HepG2 (cell line): Measurements from ENCODE around the gene ELMOD3. TPM values are rescaled to one million over a fixed set of nuclear protein-coding genes. Genes with fewer than 3 reads are reported as not detected.

ENCODE experiments used
- ATAC-seq: fragments of 200-7000 bp; cut with Tn5 transposase; 3 replicates; pipeline ENCODE4 v1.9.1; 2020; ENCODE audit warnings: mild to moderate bottlenecking, moderate library complexity
- BruUV-seq: library from RNA; stranded (reverse); fragments of 400-500 nt; replicated peaks from 2 replicates; lab custom pipeline; 2021; lab: Mats Ljungman, UMichigan
- CTCF ChIA-PET: fragments of 300-600 bp; formaldehyde crosslinking; extraction: SDS; loops from one replicate; lab custom pipeline; 2021; ENCODE audit warnings: low total read pairs, inconsistent platforms, low intra/inter-chr PET ratio; lab: Yijun Ruan, JAX
- POLR2A ChIA-PET: fragments of 350-600 bp; sonication (Branson Sonifier 250); formaldehyde crosslinking; loops from one replicate; lab custom pipeline; 2020; ENCODE audit warnings: antibody characterized with exemption, inconsistent platforms; lab: Yijun Ruan, JAX
- DNase-seq: peaks from one replicate; pipeline ENCODE4 v3.0.0-alpha.2; 2015; ENCODE audit warnings: low spot score
- FAIRE-seq: peaks from 3 replicates; lab custom pipeline; 2011; peaks lifted over from hg19 to GRCh38; lab: Jason Lieb, UNC
- H2AFZ ChIP-seq: one replicate; pipeline ENCODE4 v1.6.1; 2011; ENCODE audit warnings: low read length, inconsistent platforms
- H3K27ac ChIP-seq: fragments of 300-600 bp; 3 replicates; pipeline ENCODE4 v1.8.0; 2011; ENCODE audit warnings: mixed run types, mild to moderate bottlenecking, mixed read lengths, low read length, inconsistent platforms; ENCODE audit not compliant: insufficient read depth; ENCODE audit errors: extremely low read length
- H3K27me3 ChIP-seq, 2 experiments: fragments of 200-600 bp in 1 of 2; 2 replicates in 1 of 2; 3 replicates in 1 of 2; pipeline versions ENCODE4 v1.6.0 to v1.8.0; 2011; ENCODE audit warnings: low read length in 2 of 2, mild to moderate bottlenecking in 2 of 2, moderate library complexity in 2 of 2, inconsistent platforms in 1 of 2; ENCODE audit not compliant: insufficient read depth in 2 of 2, control insufficient read depth in 1 of 2
- H3K36me3 ChIP-seq, 2 experiments: fragments of 200-600 bp in 1 of 2; replicated peaks in 1 of 2; 2 replicates in 1 of 2; 3 replicates in 1 of 2; pipeline versions ENCODE4 v1.5.1 to v1.8.0; 2011; ENCODE audit warnings: low read length in 2 of 2, inconsistent platforms in 1 of 2; ENCODE audit not compliant: insufficient read depth in 2 of 2, control insufficient read depth in 1 of 2
- H3K4me1 ChIP-seq: 2 replicates; pipeline ENCODE4 v1.5.1; 2012; ENCODE audit warnings: low read length, inconsistent platforms; ENCODE audit not compliant: insufficient read depth
- H3K4me2 ChIP-seq: 2 replicates; pipeline ENCODE4 v1.6.0; 2011; ENCODE audit warnings: low read depth, low read length, inconsistent platforms
- H3K4me3 ChIP-seq, 3 experiments: fragments of 200-600 bp in 1 of 3; sonication (generic), shearing (Covaris generic) in 1 of 3; replicated peaks in 1 of 3; 2 replicates each; pipeline ENCODE4 v1.5.1; 2011 to 2016; ENCODE audit warnings: low read length in 3 of 3, inconsistent platforms in 2 of 3, low read depth in 2 of 3, mild to moderate bottlenecking in 2 of 3, control low read depth in 1 of 3, mixed read lengths in 1 of 3; ENCODE audit not compliant: insufficient read depth in 1 of 3
- H3K79me2 ChIP-seq: one replicate; pipeline ENCODE4 v1.6.1; 2011; ENCODE audit warnings: low read length, inconsistent platforms; ENCODE audit not compliant: insufficient read depth
- H3K9ac ChIP-seq: 2 replicates; pipeline ENCODE4 v1.6.0; 2011; ENCODE audit warnings: mild to moderate bottlenecking, low read depth, low read length, inconsistent platforms; ENCODE audit not compliant: insufficient read depth
- H3K9me3 ChIP-seq: 2 replicates; pipeline ENCODE4 v1.5.1; 2012; ENCODE audit warnings: mild to moderate bottlenecking, low read length
- H4K20me1 ChIP-seq: 2 replicates; pipeline ENCODE4 v1.6.0; 2011; ENCODE audit warnings: inconsistent platforms, mild to moderate bottlenecking, low read length, moderate library complexity; ENCODE audit not compliant: insufficient read depth
- CC2D1A ChIP-seq: sonication (generic); formaldehyde crosslinking; IDR thresholded peaks from 2 replicates; pipeline ENCODE4 v1.8.1; 2023; ENCODE audit warnings: mild to moderate bottlenecking, missing genetic modification reagents
- GABPB1 ChIP-seq: IDR thresholded peaks from 2 replicates; pipeline ENCODE4 v1.6.1; 2016; ENCODE audit warnings: mild to moderate bottlenecking, missing genetic modification reagents, moderate library complexity, missing compliant biosample characterization
- GTF3A ChIP-seq: sonication (generic); formaldehyde crosslinking; conservative IDR thresholded peaks from 2 replicates; pipeline ENCODE4 v1.4.0; 2020; ENCODE audit warnings: mild to moderate bottlenecking, missing genetic modification reagents
- KLF13 ChIP-seq: sonication (generic); formaldehyde crosslinking; IDR thresholded peaks from 2 replicates; pipeline ENCODE4 v1.4.0; 2020; ENCODE audit warnings: mild to moderate bottlenecking, missing genetic modification reagents
- LCORL ChIP-seq, 2 experiments: fragments of 450-650 bp in 1 of 2; sonication (generic) in 1 of 2; formaldehyde crosslinking in 1 of 2; IDR thresholded peaks; 2 replicates each; pipeline versions ENCODE4 v1.5.0 to v1.6.1; 2017 to 2020; ENCODE audit warnings: antibody characterized with exemption in 1 of 2, missing genetic modification reagents in 1 of 2
- MAZ ChIP-seq, 2 experiments: sonication (generic) in 1 of 2; formaldehyde crosslinking in 1 of 2; IDR thresholded peaks; 2 replicates each; pipeline versions ENCODE4 v1.5.0 to v1.6.1; 2012 to 2020; ENCODE audit warnings: low read depth in 2 of 2, mild to moderate bottlenecking in 2 of 2, borderline replicate concordance in 1 of 2, improper control_type of control experiment in 1 of 2, low read length in 1 of 2, missing genetic modification reagents in 1 of 2, moderate library complexity in 1 of 2
- MIXL1 ChIP-seq: IDR thresholded peaks from 2 replicates; pipeline ENCODE4 v1.6.1; 2016
- NRL ChIP-seq: sonication (generic); formaldehyde crosslinking; IDR thresholded peaks from 2 replicates; pipeline ENCODE4 v1.5.0; 2020; ENCODE audit warnings: missing genetic modification reagents, mild to moderate bottlenecking, moderate library complexity, borderline replicate concordance
- PAX8 ChIP-seq: sonication (generic); formaldehyde crosslinking; IDR thresholded peaks from 2 replicates; pipeline ENCODE4 v1.8.0; 2022; ENCODE audit warnings: mild to moderate bottlenecking, missing genetic modification reagents, borderline replicate concordance
- PHF20 ChIP-seq: sonication (generic); formaldehyde crosslinking; IDR thresholded peaks from 2 replicates; pipeline ENCODE4 v1.5.0; 2020; ENCODE audit warnings: mild to moderate bottlenecking, missing genetic modification reagents
- RFXANK ChIP-seq: IDR thresholded peaks from 2 replicates; pipeline ENCODE4 v1.6.1; 2016
- SALL1 ChIP-seq: sonication (generic); formaldehyde crosslinking; IDR thresholded peaks from 2 replicates; pipeline ENCODE4 v1.8.0; 2022; ENCODE audit warnings: mild to moderate bottlenecking, missing genetic modification reagents
- SATB2 ChIP-seq: sonication (generic); formaldehyde crosslinking; IDR thresholded peaks from 2 replicates; pipeline ENCODE4 v1.5.0; 2020; ENCODE audit warnings: missing genetic modification reagents
- TFDP2 ChIP-seq: sonication (generic); formaldehyde crosslinking; IDR thresholded peaks from 2 replicates; pipeline ENCODE4 v1.4.0; 2020; ENCODE audit warnings: missing genetic modification reagents
- ZNF180 ChIP-seq: sonication (generic); formaldehyde crosslinking; IDR thresholded peaks from 2 replicates; pipeline ENCODE4 v1.4.0; 2020; ENCODE audit warnings: low read depth, missing genetic modification reagents, borderline replicate concordance
- ZNF253 ChIP-seq: sonication (generic); formaldehyde crosslinking; IDR thresholded peaks from 2 replicates; pipeline ENCODE4 v1.8.0; 2022; ENCODE audit warnings: mild to moderate bottlenecking, missing genetic modification reagents, borderline replicate concordance
- ZNF446 ChIP-seq: sonication (generic); formaldehyde crosslinking; IDR thresholded peaks from 2 replicates; pipeline ENCODE4 v1.5.0; 2020; ENCODE audit warnings: mild to moderate bottlenecking, missing genetic modification reagents
- ZNF710 ChIP-seq: sonication (generic); formaldehyde crosslinking; IDR thresholded peaks from 2 replicates; pipeline ENCODE4 v1.5.0; 2020; ENCODE audit warnings: mild to moderate bottlenecking, missing genetic modification reagents, borderline replicate concordance
- WGBS: methylation state at CpG from one replicate; pipeline ENCODE4 v1.1.6; 2017; ENCODE audit warnings: low lambda C conversion rate; 5-methylcytosine and 5-hydroxymethylcytosine counted together
- in situ Hi-C: cut with HindIII; loops from 2 replicates; pipeline ENCODE4 v1.10.0; 2017; ENCODE audit warnings: low pct_unique_long_range_greater_than_20kb; ENCODE audit not compliant: extremely low pct_ligation_motif_present
- intact Hi-C: fragments of 100-400 bp; cut with micrococcal nuclease; formaldehyde crosslinking; loops from one replicate; pipeline ENCODE4 v1.10.0; 2022; ENCODE audit not compliant: unreplicated experiment
- polyA plus RNA-seq, 8 experiments: library from polyadenylated mRNA; depleted of rRNA in 3 of 8; stranded (reverse) in 7 of 8; unstranded in 1 of 8; fragments of >200 nt; fragmentation: Illumina TruSeq in 4 of 8; extraction: Trizol in 4 of 8; gene quantifications; 2 replicates each; pipeline versions ENCODE4 v1.2.1 to v1.2.3, GENCODE V29; 2011 to 2016; ENCODE audit warnings: low read depth in 4 of 8, missing spikeins in 1 of 8, mixed read lengths in 1 of 8; ENCODE audit not compliant: insufficient read depth in 1 of 8
- total RNA-seq, 5 experiments: library from RNA; depleted of rRNA; stranded (reverse); fragments of >200 nt; fragmentation: Illumina TruSeq; extraction: Trizol; gene quantifications; 2 replicates each; pipeline ENCODE4 v1.2.3, GENCODE V29; 2016; ENCODE audit warnings: low read depth in 1 of 5
- TF ChIP-seq, protein P1 (sequence below): sonication (generic); formaldehyde crosslinking; IDR thresholded peaks from 2 replicates; pipeline ENCODE4 v1.4.0; 2020; ENCODE audit warnings: missing genetic modification reagents
- TF ChIP-seq, protein P2 (sequence below): sonication (generic); formaldehyde crosslinking; IDR thresholded peaks from 2 replicates; pipeline ENCODE4 v1.4.0; 2020; ENCODE audit warnings: mild to moderate bottlenecking, missing genetic modification reagents

ELMOD3 gene
- total and polyA plus RNA-seq, 2 of the 13 experiments (the other 11 are each of a cell fraction or from before 2014, with no cell fraction given): 13.3 to 19.5 TPM

- ATAC-seq (peak; percentile 78), FAIRE-seq (peak; percentile 32), DNase-seq (no peak)
- CTCF ChIA-PET: no interaction called here
- Histone ChIP-seq H4K20me1 (no peaks in the 10 kb centered on the region), H3K27ac (no peak overlapping the region), H3K4me1 (peaks cover 31% of the 10 kb centered on the region), H3K36me3 (no peaks in the 10 kb centered on the region), H3K4me2 (peak overlapping the region; percentile 22; the same call in 1 of the 2 replicates), H3K4me3 (no peak overlapping the region), H2AFZ (no peak overlapping the region), H3K79me2 (no peaks in the 10 kb centered on the region), H3K9ac (no peak overlapping the region), H3K27me3 (peaks cover 10 to 76% of the 10 kb centered on the region in 2 experiments), H3K9me3 (no peaks in the 10 kb centered on the region)
- in situ Hi-C loops (no loop called here), intact Hi-C loops (no loop called here)
- POLR2A ChIA-PET: interaction anchor here (0.7 to 5.3 kb wide), 5 partner anchors 8 to 104 kb away, joined by 3 to 26 read pairs (median 5); partner anchors contain the start of gene MAT2A
- BruUV-seq: no TSS peak
- WGBS: 39% methylated on average over 16 of the region's 16 CpGs
- TF ChIP-seq MIXL1: no peak
- no peak for TF ChIP-seq TFDP2 (CRISPR knock-in tag)
- TF ChIP-seq, protein P1, sequence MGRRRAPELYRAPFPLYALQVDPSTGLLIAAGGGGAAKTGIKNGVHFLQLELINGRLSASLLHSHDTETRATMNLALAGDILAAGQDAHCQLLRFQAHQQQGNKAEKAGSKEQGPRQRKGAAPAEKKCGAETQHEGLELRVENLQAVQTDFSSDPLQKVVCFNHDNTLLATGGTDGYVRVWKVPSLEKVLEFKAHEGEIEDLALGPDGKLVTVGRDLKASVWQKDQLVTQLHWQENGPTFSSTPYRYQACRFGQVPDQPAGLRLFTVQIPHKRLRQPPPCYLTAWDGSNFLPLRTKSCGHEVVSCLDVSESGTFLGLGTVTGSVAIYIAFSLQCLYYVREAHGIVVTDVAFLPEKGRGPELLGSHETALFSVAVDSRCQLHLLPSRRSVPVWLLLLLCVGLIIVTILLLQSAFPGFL (CRISPR knock-in tag): no peak
- TF ChIP-seq RFXANK (CRISPR knock-in tag): no peak
- no peak for TF ChIP-seq SALL1 (CRISPR knock-in tag)
- TF ChIP-seq ZNF180: no peak
- TF ChIP-seq GABPB1 (CRISPR knock-in tag): no peak
- TF ChIP-seq NRL (CRISPR knock-in tag): peak; percentile 32; the same call in 1 of the 2 replicates
- no peak for TF ChIP-seq MAZ (IDR thresholded peaks at IDR 0.05; ENCODE audit: borderline replicate concordance, low read depth, low read length)
- TF ChIP-seq MAZ (CRISPR knock-in tag; IDR thresholded peaks at IDR 0.05; ENCODE audit: low read depth): no peak
- TF ChIP-seq ZNF253 (CRISPR knock-in tag): no peak
- TF ChIP-seq, protein P2, sequence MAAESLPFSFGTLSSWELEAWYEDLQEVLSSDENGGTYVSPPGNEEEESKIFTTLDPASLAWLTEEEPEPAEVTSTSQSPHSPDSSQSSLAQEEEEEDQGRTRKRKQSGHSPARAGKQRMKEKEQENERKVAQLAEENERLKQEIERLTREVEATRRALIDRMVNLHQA (CRISPR knock-in tag): no peak
- no peak for TF ChIP-seq KLF13 (CRISPR knock-in tag)
- TF ChIP-seq SATB2 (CRISPR knock-in tag): no peak
- TF ChIP-seq GTF3A (CRISPR knock-in tag): no peak
- no peak for TF ChIP-seq CC2D1A (CRISPR knock-in tag)
- 0 out of 2 replicates have a peak, but pooled peaks have one; percentile 24 for TF ChIP-seq ZNF710 (CRISPR knock-in tag)
- no peak for TF ChIP-seq LCORL (IDR thresholded peaks at IDR 0.05)
- TF ChIP-seq LCORL (CRISPR knock-in tag; IDR thresholded peaks at IDR 0.05): no peak
- no peak for TF ChIP-seq PAX8 (CRISPR knock-in tag)
- TF ChIP-seq ZNF446 (CRISPR knock-in tag): no peak
- TF ChIP-seq PHF20 (CRISPR knock-in tag): no peak
Observed at GRCh38 chr2:85435981-85436835, 81.6 kb downstream of the ELMOD3 start.
